GM12878 (cell line): ENCODE data around the gene LRRC27. TPM values are rescaled to one million over a fixed set of nuclear protein-coding genes. Genes with fewer than 3 reads are reported as not detected.

ENCODE experiments used
- ATAC-seq: fragments of 200-7000 bp; cut with Tn5 transposase; 3 replicates; pipeline ENCODE4 v1.9.1; 2020; ENCODE audit warnings: mild to moderate bottlenecking, moderate library complexity
- BruUV-seq: library from RNA; stranded (reverse); fragments of 400-500 nt; replicated peaks from 2 replicates; lab custom pipeline; 2021; lab: Mats Ljungman, UMichigan
- CTCF ChIA-PET: fragments of 300-600 bp; sonication (Branson Sonifier 250); formaldehyde crosslinking; extraction: SDS; loops from one replicate; lab custom pipeline; 2021; ENCODE audit warnings: inconsistent platforms; lab: Yijun Ruan, JAX
- POLR2A ChIA-PET: fragments of 350-600 bp; formaldehyde crosslinking; extraction: SDS; loops from one replicate; lab custom pipeline; 2021; ENCODE audit warnings: inconsistent platforms; lab: Charles Lee
- RAD21 ChIA-PET: fragments of 300-600 bp; sonication (Branson Sonifier 250); formaldehyde crosslinking; loops from one replicate; lab custom pipeline; 2023; ENCODE audit warnings: antibody characterized with exemption; ENCODE audit not compliant: unreplicated experiment; lab: Charles Lee
- SMC1A ChIA-PET: fragments of 300-600 bp; sonication (Branson Sonifier 250); formaldehyde crosslinking; loops from one replicate; lab custom pipeline; 2023; ENCODE audit not compliant: unreplicated experiment, uncharacterized antibody; lab: Charles Lee
- DNase-seq: peaks from one replicate; pipeline ENCODE4 v3.0.0-alpha.2; 2011; ENCODE audit warnings: low read depth, low spot score
- FAIRE-seq: peaks from 3 replicates; lab custom pipeline; 2011; peaks lifted over from hg19 to GRCh38; lab: Jason Lieb, UNC
- H2AFZ ChIP-seq: 2 replicates; pipeline ENCODE4 v1.6.0; 2011; ENCODE audit warnings: low read depth, low read length, control low read depth; ENCODE audit not compliant: control insufficient read depth
- H3K27ac ChIP-seq: 2 replicates; pipeline ENCODE4 v1.5.1; 2011; ENCODE audit warnings: control low read depth; ENCODE audit not compliant: control insufficient read depth, insufficient read depth
- H3K27me3 ChIP-seq, 2 experiments: replicated peaks in 1 of 2; 2 replicates each; pipeline versions ENCODE4 v1.6.0 to v1.6.1; 2011; ENCODE audit warnings: low read length in 1 of 2; ENCODE audit not compliant: control insufficient read depth in 2 of 2, insufficient read depth in 2 of 2
- H3K36me3 ChIP-seq, 2 experiments: 2 replicates each; pipeline ENCODE4 v1.5.1; 2011; ENCODE audit warnings: low read length in 1 of 2; ENCODE audit not compliant: control insufficient read depth in 2 of 2, insufficient read depth in 2 of 2
- H3K4me1 ChIP-seq: 2 replicates; pipeline ENCODE4 v1.6.1; 2011; ENCODE audit warnings: mild to moderate bottlenecking, low read length, moderate library complexity, mixed read lengths; ENCODE audit not compliant: control insufficient read depth, insufficient read depth
- H3K4me2 ChIP-seq: 2 replicates; pipeline ENCODE4 v1.6.0; 2011; ENCODE audit warnings: control low read depth; ENCODE audit not compliant: control insufficient read depth, insufficient read depth
- H3K4me3 ChIP-seq: fragments of 200-600 bp; sonication (generic); 2 replicates; pipeline ENCODE4 v1.5.1; 2016
- H3K79me2 ChIP-seq: 2 replicates; pipeline ENCODE4 v1.6.0; 2011; ENCODE audit warnings: low read length; ENCODE audit not compliant: control insufficient read depth, insufficient read depth
- H3K9ac ChIP-seq: 2 replicates; pipeline ENCODE4 v1.8.0; 2011; ENCODE audit warnings: low read length, control low read depth, mixed read lengths; ENCODE audit not compliant: control insufficient read depth, insufficient read depth
- H3K9me3 ChIP-seq: replicated peaks from 3 replicates; pipeline ENCODE4 v1.5.1; 2011; ENCODE audit warnings: mild to moderate bottlenecking, low read length; ENCODE audit not compliant: control insufficient read depth, insufficient read depth
- H4K20me1 ChIP-seq: 2 replicates; pipeline ENCODE4 v1.6.0; 2011; ENCODE audit not compliant: control insufficient read depth, insufficient read depth
- BHLHE40 ChIP-seq, 2 experiments: fragments of 450-650 bp in 1 of 2; IDR thresholded peaks; 2 replicates each; pipeline ENCODE4 v1.6.1; 2011 to 2017; ENCODE audit warnings: low read depth in 2 of 2, borderline replicate concordance in 1 of 2, improper control_type of control experiment in 1 of 2, low read length in 1 of 2, mild to moderate bottlenecking in 1 of 2
- E2F8 ChIP-seq: fragments of 450-650 bp; IDR thresholded peaks from 2 replicates; pipeline ENCODE4 v1.6.1; 2018; ENCODE audit warnings: mild to moderate bottlenecking, low read depth, moderate library complexity; ENCODE audit not compliant: partially characterized antibody
- HDGF ChIP-seq: fragments of 450-650 bp; IDR thresholded peaks from 2 replicates; pipeline ENCODE4 v1.6.1; 2016; ENCODE audit warnings: antibody characterized with exemption
- MTA3 ChIP-seq: IDR thresholded peaks from 2 replicates; pipeline ENCODE4 v1.6.1; 2012; ENCODE audit warnings: low read length, inconsistent platforms, borderline replicate concordance
- MXI1 ChIP-seq: fragments of 150-350 bp; IDR thresholded peaks from 2 replicates; pipeline ENCODE4 v1.6.1; 2011; ENCODE audit warnings: low read depth, mild to moderate bottlenecking, inconsistent platforms, low read length, improper control_type of control experiment
- MYC ChIP-seq: IDR thresholded peaks from 2 replicates; pipeline ENCODE4 v1.6.1; 2011; ENCODE audit warnings: mild to moderate bottlenecking, low read length, moderate library complexity, inconsistent platforms; ENCODE audit not compliant: insufficient read depth, insufficient replicate concordance, insufficient read length, severe bottlenecking
- PKNOX1 ChIP-seq: fragments of 450-650 bp; IDR thresholded peaks from 2 replicates; pipeline ENCODE4 v1.6.1; 2016; ENCODE audit warnings: mild to moderate bottlenecking
- RFX5 ChIP-seq: IDR thresholded peaks from 2 replicates; pipeline ENCODE4 v1.6.1; 2011; ENCODE audit warnings: low read depth, low read length, improper control_type of control experiment
- SPI1 ChIP-seq: IDR thresholded peaks from 2 replicates; pipeline ENCODE4 v1.6.1; 2011; ENCODE audit warnings: low read depth, mild to moderate bottlenecking, low read length, moderate library complexity, borderline replicate concordance; ENCODE audit not compliant: insufficient read depth
- SREBF1 ChIP-seq: IDR thresholded peaks from 2 replicates; pipeline ENCODE4 v1.6.1; 2012; ENCODE audit warnings: mild to moderate bottlenecking, low read length
- YY1 ChIP-seq: IDR thresholded peaks from 2 replicates; pipeline ENCODE4 v1.6.1; 2011; ENCODE audit warnings: low read depth, mild to moderate bottlenecking, low read length
- WGBS: methylation state at CpG from one replicate; pipeline ENCODE4 v1.1.6; 2016; ENCODE audit warnings: low lambda C conversion rate; ENCODE audit not compliant: insufficient replicate concordance, insufficient coverage; ENCODE audit errors: missing lambda C conversion rate; 5-methylcytosine and 5-hydroxymethylcytosine counted together
- in situ Hi-C: fragments of 300-500 bp; cut with MboI; formaldehyde crosslinking; loops from 9 replicates; pipeline ENCODE4 v1.14.3; 2018; ENCODE audit warnings: mixed read lengths
- intact Hi-C: fragments of 100-400 bp; cut with micrococcal nuclease; formaldehyde crosslinking; loops from one replicate; pipeline ENCODE4 v1.14.2; 2022; ENCODE audit not compliant: unreplicated experiment
- polyA plus RNA-seq, 11 experiments: library from polyadenylated mRNA; depleted of rRNA in 4 of 11; unstranded in 6 of 11; stranded (reverse) in 5 of 11; fragments of >200 nt; fragmentation: Nextera tagmentation in 4 of 11; fragmentation: Illumina TruSeq in 1 of 11; extraction: Ambion mirVana in 4 of 11; extraction: Trizol in 1 of 11; gene quantifications; 1 replicate in 1 of 11; 2 replicates in 10 of 11; pipeline versions ENCODE4 v1.2.1 to v1.2.3, GENCODE V29; 2011 to 2016; ENCODE audit warnings: inconsistent platforms in 2 of 11, missing spikeins in 2 of 11, low read depth in 1 of 11
- total RNA-seq, 4 experiments: library from RNA; depleted of rRNA in 3 of 4; stranded (reverse); fragments of >200 nt in 3 of 4; fragmentation: Illumina TruSeq in 1 of 4; extraction: Trizol in 1 of 4; gene quantifications; 2 replicates each; pipeline versions ENCODE4 v1.2.1 to v1.2.3, GENCODE V29; 2013 to 2021

Gene LRRC27
- total and polyA plus RNA-seq, 10 of the 15 experiments (the other 5 are each of a cell fraction or from before 2014, with no cell fraction given): 0.48 to 6.9 (median 4.7) TPM

GRCh38 chr10:132390170-132390920 is 58.4 kb downstream of the LRRC27 start:
- in situ Hi-C loops: no loop called here
- ChIA-PET SMC1A (no interaction called here), POLR2A (no interaction called here), RAD21 (no interaction called here), CTCF (interaction anchor here (1.1 kb wide), 1 partner anchor 57 kb away, joined by 3 read pairs; no protein-coding TSS in a partner anchor)
- TF ChIP-seq PKNOX1 (no peak), MXI1 (no peak), E2F8 (no peak), SREBF1 (no peak), MYC (no peak), MTA3 (no peak), HDGF (no peak), RFX5 (no peak), BHLHE40 (IDR thresholded peaks at IDR 0.05; ENCODE audit: borderline replicate concordance in 1 of 2, low read depth in 2 of 2, low read length in 1 of 2) (no peak), SPI1 (no peak), YY1 (no peak)
- Histone ChIP-seq H3K79me2 (no peaks in the 10 kb centered on the region), H4K20me1 (no peaks in the 10 kb centered on the region), H3K4me3 (no peak overlapping the region), H3K36me3 (no peaks in the 10 kb centered on the region), H3K4me1 (no peaks in the 10 kb centered on the region; the same call in 1 of the 2 replicates), H3K27me3 (no peaks in the 10 kb centered on the region; a peak in 2 of 4 replicates), H3K27ac (no peak overlapping the region), H3K9me3 (no peaks in the 10 kb centered on the region), H2AFZ (no peak overlapping the region), H3K4me2 (no peak overlapping the region), H3K9ac (no peak overlapping the region)
- intact Hi-C loops: no loop called here
- ATAC-seq (no peak), FAIRE-seq (no peak), DNase-seq (no peak)
- BruUV-seq: no TSS peak
- 57% methylated on average over 8 of the region's 8 CpGs for WGBS
